Sigmoid colon (tissue), 7 donors: ENCODE results near the gene PCED1B. TPM values are rescaled to one million over a fixed set of nuclear protein-coding genes. Genes with fewer than 3 reads are reported as not detected.

Source experiments
- DNase-seq: peaks from one replicate; pipeline ENCODE4 v3.0.0-alpha.2; 2019
- H3K27ac ChIP-seq, 4 donors: fragments of 200-600 bp; sonication (generic); one replicate each; pipeline ENCODE4 v1.5.1; 2016 to 2019; ENCODE audit warnings: mild to moderate bottlenecking in 1 of 4
- H3K27me3 ChIP-seq, 3 donors: fragments of 200-600 bp; sonication (generic); one replicate each; pipeline ENCODE4 v1.5.1; 2019; ENCODE audit warnings: mild to moderate bottlenecking in 1 of 3
- H3K36me3 ChIP-seq, 4 donors: fragments of 200-600 bp; sonication (generic); one replicate each; pipeline ENCODE4 v1.5.1; 2016 to 2019
- H3K4me1 ChIP-seq, 4 donors: fragments of 200-600 bp; sonication (generic); one replicate each; pipeline ENCODE4 v1.5.1; 2017 to 2019
- H3K4me3 ChIP-seq, 4 donors: fragments of 200-600 bp; sonication (generic); one replicate each; pipeline ENCODE4 v1.5.1; 2017 to 2019; ENCODE audit warnings: mild to moderate bottlenecking in 2 of 4, moderate library complexity in 1 of 4
- H3K9me3 ChIP-seq, 4 donors: fragments of 200-600 bp in 3 of 4; sonication (generic) in 3 of 4; one replicate each; pipeline versions ENCODE4 v1.5.1 to v1.6.1; 2013 to 2019
- CTCF ChIP-seq, 4 experiments: fragments of 450-650 bp in 3 of 4; fragments of 200-600 bp in 1 of 4; IDR thresholded peaks; one replicate each; pipeline ENCODE4 v1.5.1; 2016 to 2019; ENCODE audit warnings: antibody characterized with exemption in 4 of 4, mild to moderate bottlenecking in 3 of 4, moderate library complexity in 2 of 4
- EP300 ChIP-seq, 4 donors: sonication (generic); formaldehyde crosslinking; IDR thresholded peaks; one replicate each; pipeline ENCODE4 v1.6.1; 2017; ENCODE audit warnings: antibody characterized with exemption in 4 of 4
- POLR2A ChIP-seq, 2 donors: fragments of 450-650 bp; IDR thresholded peaks; one replicate each; pipeline ENCODE4 v1.6.1; 2016; ENCODE audit warnings: antibody characterized with exemption in 2 of 2, mild to moderate bottlenecking in 2 of 2, moderate library complexity in 2 of 2
- POLR2AphosphoS5 ChIP-seq, 4 donors: sonication (generic); formaldehyde crosslinking; IDR thresholded peaks; one replicate each; pipeline ENCODE4 v1.6.1; 2017; ENCODE audit warnings: antibody characterized with exemption in 4 of 4
- WGBS, 2 donors: extraction: QIAGEN DNeasy Blood & Tissue Kit; methylation state at CpG; one replicate each; pipeline ENCODE4 v1.1.7; 2013; 5-methylcytosine and 5-hydroxymethylcytosine counted together
- intact Hi-C: fragments of 100-400 bp; cut with DNase I; formaldehyde crosslinking; loops from one replicate; pipeline ENCODE4 v1.15.1; 2023
- polyA plus RNA-seq, 3 donors: library from polyadenylated mRNA; stranded (reverse); fragments of 200-250 nt; gene quantifications; one replicate each; pipeline ENCODE4 v1.2.3, GENCODE V29; 2013
- total RNA-seq, 4 donors: library from RNA; depleted of rRNA; stranded (reverse); fragments of >200 nt; gene quantifications; one replicate each; pipeline ENCODE4 v1.1.0, GENCODE V29; 2016
- donor health status: healthy with polysubstance abuse.
- donor health status: Bipolar disorder and iron deficiency.
- donor health status: healthy.

PCED1B gene
- total and polyA plus RNA-seq, 7 donors: 1.2 to 11.9 (median 5.7) TPM

DNA sequence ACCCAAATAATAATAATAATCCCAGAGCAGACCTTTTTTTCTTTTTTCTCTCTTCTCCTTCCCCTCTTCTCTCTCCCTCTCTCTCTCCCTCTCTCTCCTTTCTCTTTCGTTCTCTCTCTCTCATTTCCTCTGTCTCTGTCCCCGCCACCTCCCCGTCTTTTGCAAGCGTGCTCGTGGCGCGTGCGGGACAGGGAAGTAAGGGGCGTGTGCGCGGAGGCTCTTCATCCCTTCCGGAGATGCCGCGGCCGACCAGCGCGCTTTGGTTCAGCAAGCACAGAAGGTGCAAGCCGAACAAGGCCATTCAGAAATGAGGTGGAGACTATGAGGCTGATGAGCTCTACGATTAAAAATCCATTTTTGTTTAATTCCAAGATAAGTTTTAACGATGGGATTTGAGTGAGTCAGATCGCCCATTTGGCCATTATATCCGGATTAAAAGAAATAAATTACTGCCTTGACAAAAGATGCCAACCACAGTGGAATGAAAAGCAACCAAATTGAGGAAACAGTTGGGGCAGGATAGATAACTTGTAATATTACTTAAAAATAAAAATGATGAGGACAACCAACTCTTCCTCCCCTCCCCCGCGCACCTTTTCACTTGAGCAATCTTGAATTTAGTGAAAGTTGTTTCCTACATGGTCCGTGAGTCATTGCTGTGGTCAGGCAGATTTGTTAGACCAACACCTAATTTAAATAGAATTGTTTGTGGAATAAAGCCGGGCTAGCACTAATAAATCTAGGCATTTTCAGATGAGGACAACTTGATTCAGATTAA lies 1.5 kb downstream of the PCED1B start:
- H3K9me3 ChIP-seq: no peaks in the 10 kb centered on the region
- intact Hi-C loops: loop anchor here (5.0 to 10.0 kb wide), 2 partner anchors 506 to 744 kb away; no protein-coding TSS in a partner anchor
- DNase-seq: peak; percentile 87
- TF ChIP-seq POLR2AphosphoS5 (IDR thresholded peaks at IDR 0.05): peak; percentile 60 to 73 (median 67)
- TF ChIP-seq POLR2A (IDR thresholded peaks at IDR 0.05): peak in 1 of 2 donors; percentile 39
- no peak for TF ChIP-seq CTCF (IDR thresholded peaks at IDR 0.05)
- no peak for TF ChIP-seq EP300 (IDR thresholded peaks at IDR 0.05)
- H3K27ac ChIP-seq: peak overlapping the region; percentile 86 to 99 (median 96)
- WGBS, 2 donors: 18 to 29% methylated on average over 26 of the region's 26 CpGs
- H3K27me3 ChIP-seq: no peaks in the 10 kb centered on the region
- H3K4me1 ChIP-seq: peaks cover 0 to 66% (median 46%) of the 10 kb centered on the region in 4 donors
- peak overlapping the region; percentile 84 to 93 (median 90) for H3K4me3 ChIP-seq
- no peaks in the 10 kb centered on the region for H3K36me3 ChIP-seq

- DNase-seq: no peak
- Histone ChIP-seq H3K27me3 (no peaks in the 10 kb centered on the region), H3K4me3 (no peak overlapping the region), H3K36me3 (no peaks in the 10 kb centered on the region), H3K9me3 (no peaks in the 10 kb centered on the region), H3K27ac (peak overlapping the region in 3 of 4 donors; percentile 96 to 99 (median 97)), H3K4me1 (peaks cover 0 to 70% (median 50%) of the 10 kb centered on the region in 4 donors)
- intact Hi-C loops: loop anchor here (5.0 to 10.0 kb wide), 2 partner anchors 505 to 743 kb away; no protein-coding TSS in a partner anchor
- TF ChIP-seq POLR2A (IDR thresholded peaks at IDR 0.05): no peak
- TF ChIP-seq EP300 (IDR thresholded peaks at IDR 0.05): no peak
- TF ChIP-seq CTCF (IDR thresholded peaks at IDR 0.05): no peak
- no peak for TF ChIP-seq POLR2AphosphoS5 (IDR thresholded peaks at IDR 0.05)
- WGBS, 2 donors: 54 to 70% methylated on average over 3 of the region's 3 CpGs
These were observed 2.9 kb downstream of the PCED1B start for GRCh38 chr12:47082283-47082682.

DNA sequence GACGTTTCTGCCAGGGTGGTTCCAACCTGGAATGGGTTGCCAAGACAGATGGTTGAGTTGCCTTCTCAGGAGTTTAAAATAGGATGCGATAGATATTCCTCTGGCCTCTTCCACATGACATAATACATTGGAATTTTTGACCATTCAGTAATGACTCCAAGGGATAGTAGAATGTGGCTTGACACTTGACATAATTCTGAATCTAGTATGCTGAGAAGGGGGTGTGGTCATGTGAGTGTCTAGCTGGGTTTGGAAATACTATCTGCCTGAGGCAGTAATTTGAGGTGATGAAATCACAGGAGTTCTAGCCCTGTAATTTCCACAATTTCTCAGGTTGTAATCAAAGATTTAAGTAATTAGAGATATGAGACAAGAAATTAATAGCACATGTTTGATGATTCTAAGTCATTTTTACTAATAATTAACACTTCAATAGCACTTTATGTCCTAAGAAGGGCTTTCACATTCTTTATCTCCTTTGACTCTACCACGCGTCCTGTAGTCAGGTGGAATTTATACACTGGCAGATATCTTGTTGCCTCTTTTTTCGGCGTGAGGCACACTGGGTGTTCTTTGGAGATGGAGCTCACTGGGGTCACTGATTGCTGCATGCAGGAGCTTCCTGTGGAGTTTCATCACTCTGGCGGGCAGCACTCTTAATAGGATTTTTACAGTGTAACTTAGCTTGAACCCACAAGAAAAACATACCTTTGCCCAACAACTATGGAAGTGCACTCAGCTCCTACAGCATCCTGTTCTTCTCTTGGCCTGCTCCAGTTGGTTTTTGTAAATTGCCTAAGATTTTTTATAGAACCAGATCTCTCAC lies 3.6 kb downstream of the PCED1B start:
- Histone ChIP-seq H3K36me3 (no peaks in the 10 kb centered on the region), H3K4me3 (no peak overlapping the region), H3K4me1 (peaks cover 0 to 70% (median 53%) of the 10 kb centered on the region in 4 donors), H3K27me3 (no peaks in the 10 kb centered on the region), H3K9me3 (no peaks in the 10 kb centered on the region), H3K27ac (peak overlapping the region in 3 of 4 donors; percentile 96 to 99 (median 97))
- TF ChIP-seq CTCF (IDR thresholded peaks at IDR 0.05) (no peak), EP300 (IDR thresholded peaks at IDR 0.05) (no peak), POLR2AphosphoS5 (IDR thresholded peaks at IDR 0.05) (peak in 2 of 4 donors; percentile 31 to 42), POLR2A (IDR thresholded peaks at IDR 0.05) (no peak)
- intact Hi-C loops: loop anchor here (5.0 to 10.0 kb wide), 2 partner anchors 504 to 742 kb away; no protein-coding TSS in a partner anchor
- DNase-seq: no peak
- 79 to 85% methylated on average over 7 of the region's 7 CpGs for WGBS, 2 donors

DNA sequence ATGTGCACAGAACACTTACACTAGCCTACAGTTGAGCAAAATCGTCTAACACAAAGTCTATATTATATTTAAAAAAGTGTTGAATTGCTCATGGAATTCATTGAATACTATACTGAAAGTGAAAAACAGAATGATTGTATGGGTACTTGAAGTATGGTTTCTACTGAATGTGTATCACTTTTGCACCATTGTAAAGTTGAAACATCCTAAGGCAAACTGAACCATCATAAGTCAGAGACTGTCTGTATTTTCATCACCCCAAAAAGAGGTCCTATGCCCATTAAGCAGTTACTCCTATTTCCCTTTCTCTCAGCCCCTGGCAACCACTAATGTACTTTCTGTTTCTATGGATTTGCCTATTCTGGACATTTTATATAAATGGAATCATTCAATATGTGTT lies 4.8 kb downstream of the PCED1B start:
- no peaks in the 10 kb centered on the region for H3K27me3 ChIP-seq
- 80 to 85% methylated on average over 1 of the region's 1 CpG for WGBS, 2 donors
- peaks cover 0 to 82% (median 63%) of the 10 kb centered on the region in 4 donors for H3K4me1 ChIP-seq
- no peaks in the 10 kb centered on the region for H3K36me3 ChIP-seq
- DNase-seq: no peak
- TF ChIP-seq POLR2A (IDR thresholded peaks at IDR 0.05) (no peak), EP300 (IDR thresholded peaks at IDR 0.05) (no peak), CTCF (IDR thresholded peaks at IDR 0.05) (no peak), POLR2AphosphoS5 (IDR thresholded peaks at IDR 0.05) (no peak)
- H3K4me3 ChIP-seq: no peak overlapping the region
- H3K27ac ChIP-seq: peak overlapping the region in 3 of 4 donors; percentile 96 to 99 (median 97)
- intact Hi-C loops: loop anchor here (5.0 to 10.0 kb wide), 2 partner anchors 503 to 741 kb away; no protein-coding TSS in a partner anchor
- H3K9me3 ChIP-seq: no peaks in the 10 kb centered on the region
